GM12878 (cell line): ENCODE measurements around the gene MAFG. TPM values are rescaled to one million over a fixed set of nuclear protein-coding genes. Genes with fewer than 3 reads are reported as not detected.
A peak's percentile ranks its signal among the peaks of the same experiment; 100 is the strongest.

Experiments used
- ATAC-seq: fragments of 200-7000 bp; cut with Tn5 transposase; 3 replicates; pipeline ENCODE4 v1.9.1; 2020; ENCODE audit warnings: mild to moderate bottlenecking, moderate library complexity
- BruUV-seq: library from RNA; stranded (reverse); fragments of 400-500 nt; replicated peaks from 2 replicates; lab custom pipeline; 2021; lab: Mats Ljungman, UMichigan
- CTCF ChIA-PET: fragments of 300-600 bp; sonication (Branson Sonifier 250); formaldehyde crosslinking; extraction: SDS; loops from one replicate; lab custom pipeline; 2021; ENCODE audit warnings: inconsistent platforms; lab: Yijun Ruan, JAX
- POLR2A ChIA-PET: fragments of 350-600 bp; formaldehyde crosslinking; extraction: SDS; loops from one replicate; lab custom pipeline; 2021; ENCODE audit warnings: inconsistent platforms; lab: Charles Lee
- RAD21 ChIA-PET: fragments of 300-600 bp; sonication (Branson Sonifier 250); formaldehyde crosslinking; loops from one replicate; lab custom pipeline; 2023; ENCODE audit warnings: antibody characterized with exemption; ENCODE audit not compliant: unreplicated experiment; lab: Charles Lee
- SMC1A ChIA-PET: fragments of 300-600 bp; sonication (Branson Sonifier 250); formaldehyde crosslinking; loops from one replicate; lab custom pipeline; 2023; ENCODE audit not compliant: unreplicated experiment, uncharacterized antibody; lab: Charles Lee
- DNase-seq: peaks from one replicate; pipeline ENCODE4 v3.0.0-alpha.2; 2011; ENCODE audit warnings: low read depth, low spot score
- FAIRE-seq: peaks from 3 replicates; lab custom pipeline; 2011; peaks lifted over from hg19 to GRCh38; lab: Jason Lieb, UNC
- H2AFZ ChIP-seq: 2 replicates; pipeline ENCODE4 v1.6.0; 2011; ENCODE audit warnings: low read depth, low read length, control low read depth; ENCODE audit not compliant: control insufficient read depth
- H3K27ac ChIP-seq: 2 replicates; pipeline ENCODE4 v1.5.1; 2011; ENCODE audit warnings: control low read depth; ENCODE audit not compliant: control insufficient read depth, insufficient read depth
- H3K27me3 ChIP-seq, 2 experiments: replicated peaks in 1 of 2; 2 replicates each; pipeline versions ENCODE4 v1.6.0 to v1.6.1; 2011; ENCODE audit warnings: low read length in 1 of 2; ENCODE audit not compliant: control insufficient read depth in 2 of 2, insufficient read depth in 2 of 2
- H3K36me3 ChIP-seq, 2 experiments: 2 replicates each; pipeline ENCODE4 v1.5.1; 2011; ENCODE audit warnings: low read length in 1 of 2; ENCODE audit not compliant: control insufficient read depth in 2 of 2, insufficient read depth in 2 of 2
- H3K4me1 ChIP-seq: 2 replicates; pipeline ENCODE4 v1.6.1; 2011; ENCODE audit warnings: mild to moderate bottlenecking, low read length, moderate library complexity, mixed read lengths; ENCODE audit not compliant: control insufficient read depth, insufficient read depth
- H3K4me2 ChIP-seq: 2 replicates; pipeline ENCODE4 v1.6.0; 2011; ENCODE audit warnings: control low read depth; ENCODE audit not compliant: control insufficient read depth, insufficient read depth
- H3K4me3 ChIP-seq: fragments of 200-600 bp; sonication (generic); 2 replicates; pipeline ENCODE4 v1.5.1; 2016
- H3K79me2 ChIP-seq: 2 replicates; pipeline ENCODE4 v1.6.0; 2011; ENCODE audit warnings: low read length; ENCODE audit not compliant: control insufficient read depth, insufficient read depth
- H3K9ac ChIP-seq: 2 replicates; pipeline ENCODE4 v1.8.0; 2011; ENCODE audit warnings: low read length, control low read depth, mixed read lengths; ENCODE audit not compliant: control insufficient read depth, insufficient read depth
- H3K9me3 ChIP-seq: replicated peaks from 3 replicates; pipeline ENCODE4 v1.5.1; 2011; ENCODE audit warnings: mild to moderate bottlenecking, low read length; ENCODE audit not compliant: control insufficient read depth, insufficient read depth
- H4K20me1 ChIP-seq: 2 replicates; pipeline ENCODE4 v1.6.0; 2011; ENCODE audit not compliant: control insufficient read depth, insufficient read depth
- CEBPZ ChIP-seq: fragments of 150-350 bp; IDR thresholded peaks from 2 replicates; pipeline ENCODE4 v1.6.1; 2016; ENCODE audit warnings: low read depth, low read length
- HDAC2 ChIP-seq: fragments of 200-600 bp; sonication (generic); IDR thresholded peaks from 2 replicates; pipeline ENCODE4 v1.6.1; 2017
- KDM1A ChIP-seq: fragments of 200-600 bp; sonication (generic); IDR thresholded peaks from 2 replicates; pipeline ENCODE4 v1.6.1; 2016; ENCODE audit warnings: borderline replicate concordance
- MLLT1 ChIP-seq: fragments of 450-650 bp; IDR thresholded peaks from 2 replicates; pipeline ENCODE4 v1.6.1; 2016; ENCODE audit warnings: mild to moderate bottlenecking
- NBN ChIP-seq: fragments of 450-650 bp; IDR thresholded peaks from 2 replicates; pipeline ENCODE4 v1.6.1; 2016
- POLR2AphosphoS5 ChIP-seq: IDR thresholded peaks from 2 replicates; pipeline ENCODE4 v1.6.1; 2011; ENCODE audit warnings: mild to moderate bottlenecking, low read length, inconsistent platforms
- RAD51 ChIP-seq: fragments of 450-650 bp; IDR thresholded peaks from 2 replicates; pipeline ENCODE4 v1.6.1; 2016; ENCODE audit warnings: moderate library complexity, mild to moderate bottlenecking, inconsistent platforms
- ZBTB11 ChIP-seq: fragments of 450-650 bp; formaldehyde crosslinking; IDR thresholded peaks from 2 replicates; pipeline ENCODE4 v1.5.0; 2022; ENCODE audit warnings: mild to moderate bottlenecking, missing genetic modification characterization
- ZNF274 ChIP-seq: IDR thresholded peaks from one replicate; pipeline ENCODE4 v1.8.0; 2011; ENCODE audit not compliant: insufficient read length, insufficient read depth
- WGBS: methylation state at CpG from one replicate; pipeline ENCODE4 v1.1.6; 2016; ENCODE audit warnings: low lambda C conversion rate; ENCODE audit not compliant: insufficient replicate concordance, insufficient coverage; ENCODE audit errors: missing lambda C conversion rate; 5-methylcytosine and 5-hydroxymethylcytosine counted together
- in situ Hi-C: fragments of 300-500 bp; cut with MboI; formaldehyde crosslinking; loops from 9 replicates; pipeline ENCODE4 v1.14.3; 2018; ENCODE audit warnings: mixed read lengths
- intact Hi-C: fragments of 100-400 bp; cut with micrococcal nuclease; formaldehyde crosslinking; loops from one replicate; pipeline ENCODE4 v1.14.2; 2022; ENCODE audit not compliant: unreplicated experiment
- polyA plus RNA-seq, 11 experiments: library from polyadenylated mRNA; depleted of rRNA in 4 of 11; unstranded in 6 of 11; stranded (reverse) in 5 of 11; fragments of >200 nt; fragmentation: Nextera tagmentation in 4 of 11; fragmentation: Illumina TruSeq in 1 of 11; extraction: Ambion mirVana in 4 of 11; extraction: Trizol in 1 of 11; gene quantifications; 1 replicate in 1 of 11; 2 replicates in 10 of 11; pipeline versions ENCODE4 v1.2.1 to v1.2.3, GENCODE V29; 2011 to 2016; ENCODE audit warnings: inconsistent platforms in 2 of 11, missing spikeins in 2 of 11, low read depth in 1 of 11
- total RNA-seq, 4 experiments: library from RNA; depleted of rRNA in 3 of 4; stranded (reverse); fragments of >200 nt in 3 of 4; fragmentation: Illumina TruSeq in 1 of 4; extraction: Trizol in 1 of 4; gene quantifications; 2 replicates each; pipeline versions ENCODE4 v1.2.1 to v1.2.3, GENCODE V29; 2013 to 2021

Gene MAFG
- total and polyA plus RNA-seq, 10 of the 15 experiments (the other 5 are each of a cell fraction or from before 2014, with no cell fraction given): 0.48 to 20.1 (median 7.6) TPM

GRCh38 chr17:81884520-81884919 is 43.0 kb downstream of the MAFG start:
- ChIA-PET SMC1A (no interaction called here), RAD21 (no interaction called here), CTCF (no interaction called here), POLR2A (interaction anchor here (0.5 to 1.4 kb wide), 3 partner anchors 12 to 46 kb away, joined by 3 to 6 read pairs (median 3); no protein-coding TSS in a partner anchor)
- BruUV-seq: no TSS peak
- Histone ChIP-seq H3K9me3 (no peaks in the 10 kb centered on the region), H3K27ac (no peak overlapping the region), H3K9ac (no peak overlapping the region), H3K36me3 (peaks cover 23 to 29% of the 10 kb centered on the region in 2 experiments; a peak in 3 of 4 replicates), H3K4me2 (no peak overlapping the region), H3K4me1 (peaks cover 6% of the 10 kb centered on the region), H2AFZ (no peak overlapping the region), H4K20me1 (0 out of 2 replicates have a peak, but pooled peaks cover 3% of the 10 kb centered on the region), H3K4me3 (no peak overlapping the region), H3K79me2 (peaks cover 15% of the 10 kb centered on the region), H3K27me3 (no peaks in the 10 kb centered on the region)
- TF ChIP-seq ZNF274: no peak
- TF ChIP-seq RAD51: no peak
- TF ChIP-seq POLR2AphosphoS5: peak; percentile 5; the same call in 1 of the 2 replicates
- FAIRE-seq (no peak), ATAC-seq (no peak), DNase-seq (no peak)
- in situ Hi-C loops (no loop called here), intact Hi-C loops (no loop called here)
- WGBS: 80% methylated on average over 11 of the region's 11 CpGs

- Histone ChIP-seq H3K9me3 (no peaks in the 10 kb centered on the region), H3K27ac (no peak overlapping the region), H3K36me3 (peaks cover 1 to 2% of the 10 kb centered on the region in 2 experiments; a peak in 1 of 4 replicates), H3K4me2 (no peak overlapping the region), H2AFZ (no peak overlapping the region), H3K27me3 (no peaks in the 10 kb centered on the region), H3K4me3 (no peak overlapping the region), H3K4me1 (no peaks in the 10 kb centered on the region), H4K20me1 (no peaks in the 10 kb centered on the region), H3K9ac (no peak overlapping the region), H3K79me2 (no peaks in the 10 kb centered on the region)
- ChIA-PET POLR2A (interaction anchor here (1.0 to 1.3 kb wide), 2 partner anchors 9 to 46 kb away, joined by 3 to 4 read pairs; partner anchors contain the start of gene MCRIP1), CTCF (no interaction called here), SMC1A (no interaction called here), RAD21 (no interaction called here)
- FAIRE-seq: peak; percentile 38
- DNase-seq: no peak
- no peak for ATAC-seq
- 66% methylated on average over 5 of the region's 5 CpGs for WGBS
- in situ Hi-C loops (no loop called here), intact Hi-C loops (no loop called here)
- no TSS peak for BruUV-seq
- TF ChIP-seq ZBTB11 (no peak), HDAC2 (no peak), KDM1A (no peak), CEBPZ (no peak), NBN (no peak), MLLT1 (no peak)
Observed at GRCh38 chr17:81879121-81879520, 48.4 kb downstream of the MAFG start.
